Epithelial cell of esophagus (primary cell): ENCODE results near the gene TOLLIP.
"Not testable (repeated sequence)": the region's sequence is repeated elsewhere in the genome, so short reads cannot be mapped to it uniquely, and the experiment has no call there.

Source experiments
- DNase-seq: peaks from one replicate; pipeline ENCODE4 v3.0.0; 2010; ENCODE audit warnings: low read depth
- H3K4me3 ChIP-seq: 2 replicates; pipeline ENCODE4 v1.5.1; 2011; ENCODE audit warnings: mild to moderate bottlenecking, low read length, control low read depth
- CTCF ChIP-seq: IDR thresholded peaks from 2 replicates; pipeline ENCODE4 v1.5.1; 2011; ENCODE audit warnings: low read depth, mild to moderate bottlenecking, low read length, control low read depth, inconsistent platforms; ENCODE audit not compliant: insufficient read depth; ENCODE audit errors: missing control alignments

Gene TOLLIP

DNA sequence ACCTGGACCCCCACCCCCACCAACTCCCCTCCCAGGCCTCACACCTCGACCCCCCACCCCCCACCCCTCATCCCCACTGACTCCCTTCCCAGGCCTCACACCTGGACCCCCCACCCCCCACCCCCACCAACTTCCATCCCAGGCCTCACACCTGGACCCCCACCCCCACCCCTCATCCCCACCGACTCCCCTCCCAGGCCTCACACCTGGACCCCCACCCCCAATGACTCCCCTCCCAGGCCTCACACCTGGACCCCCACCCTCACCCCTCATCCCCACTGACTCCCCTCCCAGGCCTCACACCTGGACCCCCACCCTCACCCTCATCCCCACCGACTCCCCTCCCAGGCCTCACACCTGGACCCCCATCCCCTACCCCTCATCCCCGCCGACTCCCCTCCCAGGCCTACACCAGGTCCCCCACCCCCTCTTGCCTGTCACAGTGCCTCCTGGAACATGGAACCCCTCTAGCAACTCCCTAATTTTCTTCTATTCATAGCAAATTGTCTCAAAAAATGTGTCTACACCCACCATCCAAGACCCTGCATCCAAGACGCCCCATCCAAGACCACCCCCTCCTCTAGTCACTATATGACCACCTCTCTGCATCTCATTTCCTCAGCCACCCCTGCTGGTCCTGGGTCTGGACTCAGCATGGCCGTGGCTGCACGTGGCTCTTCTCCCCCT lies 43.4 kb upstream of the TOLLIP start:
- no peak for DNase-seq
- TF ChIP-seq CTCF: no peak
- no peak overlapping the region for H3K4me3 ChIP-seq

DNA sequence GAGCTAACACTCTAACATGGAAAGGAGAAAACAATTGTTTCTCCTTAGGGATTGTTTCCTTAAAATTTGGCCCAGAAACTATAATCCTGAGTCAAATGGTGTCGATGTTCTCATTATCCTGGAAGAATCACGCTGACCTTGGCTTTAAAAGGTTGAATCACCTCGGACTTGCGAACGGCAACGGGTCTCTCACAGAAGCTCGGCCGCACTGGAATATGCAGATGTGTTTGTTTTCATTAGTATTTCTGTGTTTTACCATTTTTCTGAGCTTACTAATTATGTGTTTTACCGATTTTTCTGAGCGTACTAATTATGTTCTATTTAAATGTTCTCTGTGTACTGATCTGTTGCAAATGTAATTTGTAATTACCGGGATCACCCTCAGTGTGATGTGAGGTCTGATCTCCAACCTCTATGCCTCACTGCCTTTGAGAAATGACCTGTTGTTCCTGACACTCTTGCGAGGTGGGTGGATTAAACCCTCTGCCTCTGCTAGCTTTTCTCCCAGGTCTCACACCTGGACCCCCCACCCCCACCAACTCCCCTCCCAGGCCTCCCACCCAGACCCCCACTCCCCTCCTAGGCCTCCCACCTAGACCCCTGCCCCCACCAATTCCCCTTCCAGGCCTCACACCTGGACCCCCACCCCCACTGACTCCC lies 42.0 kb upstream of the TOLLIP start:
- H3K4me3 ChIP-seq: no peak overlapping the region
- no peak for DNase-seq

GRCh38 chr11:1350086-1350725 lies 40.8 kb upstream of the TOLLIP start:
- H3K4me3 ChIP-seq: no peak overlapping the region
- TF ChIP-seq CTCF: no peak
- DNase-seq: no peak

More for the DNA sequence above, 42.0 kb upstream of the TOLLIP start:
- no peak for TF ChIP-seq CTCF

- H3K4me3 ChIP-seq: no peak overlapping the region
- DNase-seq: no peak
- no peak for TF ChIP-seq CTCF
These were observed 40.1 kb upstream of the TOLLIP start for GRCh38 chr11:1349327-1350041.

DNA sequence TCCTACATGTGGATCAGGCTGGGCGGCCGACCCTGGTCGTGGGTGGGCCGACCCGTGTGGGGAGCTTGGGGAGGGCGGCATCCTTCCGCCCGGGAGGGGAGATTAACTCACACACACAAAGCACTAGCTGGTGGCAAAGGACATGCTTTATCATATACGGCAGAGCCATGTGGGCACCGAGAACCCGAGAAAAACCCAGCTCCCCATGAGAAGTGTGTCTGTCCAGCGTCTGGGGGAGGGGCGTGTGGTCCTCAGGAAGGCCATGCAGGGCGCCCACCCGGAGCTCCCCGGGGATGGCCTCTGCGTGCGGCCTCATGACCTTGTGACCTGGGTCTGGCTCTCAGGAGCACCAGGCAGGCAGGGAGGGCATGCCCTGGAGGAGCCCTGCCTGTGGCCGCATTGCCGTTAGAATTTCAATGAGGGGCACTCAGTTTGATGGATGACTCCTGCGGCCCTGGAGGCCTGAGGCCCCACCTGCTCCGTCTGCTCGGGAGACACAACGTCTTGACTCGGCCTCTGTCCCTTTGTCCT lies 39.4 kb upstream of the TOLLIP start:
- no peak for DNase-seq
- H3K4me3 ChIP-seq: no peak overlapping the region
- TF ChIP-seq CTCF: no peak

GRCh38 chr11:1348146-1348795 lies 38.8 kb upstream of the TOLLIP start:
- no peak for DNase-seq
- TF ChIP-seq CTCF: no peak
- H3K4me3 ChIP-seq: no peak overlapping the region

- not testable (repeated sequence) for DNase-seq, H3K4me3 ChIP-seq
These were observed 38.1 kb upstream of the TOLLIP start for GRCh38 chr11:1347411-1347999.
